H54 (cell line): ENCODE data around the gene TMEM82.

ENCODE experiments used
- DNase-seq: peaks from one replicate; pipeline ENCODE4 v3.0.0; 2011; ENCODE audit warnings: low spot score, mixed read lengths; ENCODE audit not compliant: insufficient read length
- FAIRE-seq: peaks from 3 replicates; lab custom pipeline; 2011; peaks lifted over from hg19 to GRCh38; lab: Jason Lieb, UNC
- POLR2A ChIP-seq: IDR thresholded peaks from 2 replicates; pipeline ENCODE4 v1.6.1; 2011; ENCODE audit warnings: low read depth, mild to moderate bottlenecking, low read length

Gene TMEM82

DNA sequence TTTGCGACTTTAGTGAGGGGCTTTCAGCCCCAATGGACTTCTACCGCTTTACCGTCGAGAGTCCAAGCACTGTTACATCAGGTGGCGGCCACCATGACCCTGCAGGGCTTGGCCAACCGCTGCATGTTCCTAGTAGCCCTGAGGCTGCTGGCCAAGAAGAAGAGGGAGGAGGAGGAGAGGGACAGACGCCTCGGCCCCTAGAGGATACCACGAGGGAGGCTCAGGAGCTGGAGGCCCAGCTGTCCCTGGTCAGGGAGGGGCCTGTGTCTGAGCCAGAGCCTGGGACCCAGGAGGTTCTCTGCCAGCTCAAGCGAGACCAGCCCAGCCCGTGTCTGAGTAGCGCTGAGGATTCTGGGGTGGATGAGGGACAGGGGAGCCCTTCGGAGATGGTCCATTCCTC is 14.9 kb upstream of the TMEM82 start:
- no peak for TF ChIP-seq POLR2A
- no peak for FAIRE-seq
- DNase-seq = no peak

DNA sequence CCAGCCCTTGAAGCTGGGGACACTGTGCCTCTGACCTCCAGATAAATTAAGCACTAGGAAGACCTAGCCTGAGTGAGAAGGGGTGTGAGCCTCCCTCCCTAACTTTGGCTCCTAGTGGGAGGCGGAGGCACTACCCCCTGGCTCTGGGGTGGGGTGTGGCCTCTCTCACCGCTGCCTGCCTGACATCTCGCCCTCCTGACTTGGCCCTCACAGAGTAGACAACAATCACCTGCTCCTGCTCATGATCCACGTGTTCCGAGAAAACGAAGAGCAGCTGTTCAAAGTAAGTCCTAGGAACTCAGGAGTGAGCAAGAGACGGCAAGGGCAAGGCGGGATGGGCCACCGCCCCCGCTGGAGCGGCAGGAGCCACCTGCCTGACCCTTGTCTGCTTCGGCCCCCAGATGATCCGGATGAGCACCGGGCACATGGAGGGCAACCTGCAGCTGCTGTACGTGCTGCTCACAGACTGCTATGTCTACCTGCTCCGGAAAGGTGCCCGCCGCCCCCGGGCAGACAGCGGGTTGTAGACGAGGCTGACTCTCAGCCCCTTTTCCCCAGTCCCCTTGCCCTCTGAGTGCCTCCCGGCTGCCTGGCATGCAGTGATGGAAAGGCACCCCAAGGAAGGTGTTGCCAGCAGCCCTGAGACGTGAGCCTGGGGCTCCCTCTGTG is 14.3 kb upstream of the TMEM82 start:
- no peak for FAIRE-seq
- TF ChIP-seq POLR2A = no peak
- no peak for DNase-seq

DNA sequence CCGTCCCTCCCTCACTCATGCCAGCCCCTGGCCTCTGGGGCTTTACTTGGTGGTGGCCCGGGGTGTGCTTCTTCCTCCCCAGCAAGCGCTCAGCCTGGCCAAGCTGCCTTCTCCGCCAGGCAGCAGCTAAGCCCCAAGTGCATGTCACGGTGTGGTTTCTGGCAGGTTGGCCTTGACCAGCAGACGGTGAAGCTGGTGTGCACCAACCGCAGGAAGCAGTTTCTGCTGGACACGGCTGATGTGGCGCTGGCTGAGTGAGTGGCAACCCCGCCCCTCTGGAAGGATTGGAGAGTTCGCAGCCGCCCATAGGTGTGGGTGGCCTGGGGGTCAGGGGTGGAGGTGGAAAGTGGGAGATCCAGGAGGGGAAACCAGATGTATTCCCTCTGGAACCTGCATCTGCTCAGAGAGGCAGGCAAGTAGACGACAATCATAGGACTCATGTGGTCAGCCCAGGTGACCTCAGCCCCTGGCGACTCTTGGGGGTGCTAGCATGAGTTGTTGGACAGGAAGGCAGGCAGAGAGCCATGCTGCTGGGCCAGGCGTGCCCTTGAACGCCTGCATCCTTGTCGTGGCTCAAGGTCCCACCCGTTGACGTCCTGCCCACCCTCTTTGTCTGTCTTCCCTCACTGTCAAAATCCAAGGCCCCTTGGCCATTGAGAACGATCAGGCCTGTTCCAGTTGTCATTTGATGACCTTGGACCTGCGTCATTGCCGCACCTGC is 13.2 kb upstream of the TMEM82 start:
- DNase-seq = no peak
- TF ChIP-seq POLR2A = no peak
- no peak for FAIRE-seq

DNA sequence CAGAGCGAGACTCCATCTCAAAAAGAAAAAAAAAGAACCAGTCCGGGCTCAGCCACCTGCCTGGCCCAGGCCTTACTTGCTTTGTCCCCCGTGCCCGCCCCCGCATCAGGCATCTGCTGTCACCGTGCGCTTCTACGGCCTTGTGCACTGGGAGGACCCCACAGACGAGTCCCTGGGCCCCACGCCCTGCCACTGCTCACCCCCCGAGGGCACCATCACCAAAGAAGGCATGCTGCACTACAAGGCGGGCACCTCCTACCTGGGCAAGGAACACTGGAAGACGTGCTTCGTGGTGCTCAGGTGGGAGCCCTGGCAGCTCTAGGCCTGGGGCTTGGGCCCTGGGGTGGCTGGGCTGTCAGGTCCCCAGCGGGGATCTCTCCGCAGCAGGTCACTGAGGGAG is 11.9 kb upstream of the TMEM82 start:
- no peak for DNase-seq
- no peak for FAIRE-seq
- TF ChIP-seq POLR2A = no peak

DNA sequence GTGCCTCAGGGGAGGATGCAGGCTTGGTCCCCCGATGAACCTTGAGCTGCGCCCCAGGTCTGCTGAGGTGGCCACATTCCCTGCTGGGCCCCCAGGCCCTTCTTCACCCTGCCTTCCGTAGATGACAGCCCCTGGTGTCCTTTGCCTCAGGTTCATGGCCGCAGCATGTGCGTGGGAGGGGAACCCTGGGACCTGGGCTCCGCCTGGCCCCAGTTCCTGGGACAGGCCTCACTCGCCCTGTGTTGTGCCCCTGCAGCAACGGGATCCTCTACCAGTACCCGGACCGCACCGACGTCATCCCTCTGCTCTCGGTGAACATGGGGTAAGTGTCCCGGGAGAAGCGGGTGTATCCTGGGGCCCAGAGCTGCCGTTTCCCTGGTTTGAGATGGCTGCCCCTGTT is 11.4 kb upstream of the TMEM82 start:
- no peak for FAIRE-seq
- no peak for TF ChIP-seq POLR2A
- no peak for DNase-seq

DNA sequence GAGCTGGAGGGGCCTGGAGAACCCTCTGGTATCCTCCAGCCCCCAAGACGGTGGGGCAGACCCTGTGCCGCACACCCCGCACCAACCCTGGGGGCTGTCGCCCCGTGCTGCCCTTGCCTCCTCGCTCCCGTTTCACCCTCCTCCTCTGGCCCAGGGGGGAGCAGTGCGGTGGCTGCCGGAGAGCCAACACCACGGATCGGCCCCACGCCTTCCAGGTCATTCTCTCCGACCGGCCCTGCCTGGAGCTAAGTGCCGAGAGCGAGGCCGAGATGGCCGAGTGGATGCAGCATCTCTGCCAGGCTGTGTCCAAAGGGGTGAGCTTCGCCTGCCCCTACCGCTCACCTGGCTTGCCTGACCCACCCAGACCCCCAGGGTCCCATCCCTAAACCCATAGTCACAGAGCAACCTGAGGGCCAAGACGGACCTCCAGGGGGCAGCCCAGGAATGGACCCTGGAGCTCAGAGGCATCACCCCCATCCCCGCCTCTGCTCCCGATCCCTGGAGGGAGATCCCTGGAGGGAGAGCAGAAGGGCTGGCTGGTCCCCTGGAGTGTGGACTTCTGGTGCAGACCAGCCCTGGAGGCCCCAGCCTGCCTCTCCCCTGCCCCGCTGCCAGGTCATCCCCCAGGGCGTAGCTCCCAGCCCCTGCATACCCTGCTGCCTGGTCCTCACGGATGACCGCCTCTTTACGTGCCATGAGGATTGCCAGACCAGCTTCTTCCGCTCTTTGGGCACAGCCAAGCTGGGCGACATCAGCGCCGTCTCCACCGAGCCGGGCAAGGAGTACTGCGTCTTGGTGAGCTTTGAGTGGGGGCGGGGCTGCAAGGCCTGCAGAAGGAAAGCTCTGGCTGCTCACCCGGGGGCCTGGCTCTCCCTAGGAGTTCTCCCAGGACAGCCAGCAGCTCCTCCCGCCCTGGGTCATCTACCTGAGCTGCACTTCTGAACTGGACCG is 10.3 kb upstream of the TMEM82 start:
- no peak for TF ChIP-seq POLR2A
- DNase-seq (no peak), FAIRE-seq (no peak)

DNA sequence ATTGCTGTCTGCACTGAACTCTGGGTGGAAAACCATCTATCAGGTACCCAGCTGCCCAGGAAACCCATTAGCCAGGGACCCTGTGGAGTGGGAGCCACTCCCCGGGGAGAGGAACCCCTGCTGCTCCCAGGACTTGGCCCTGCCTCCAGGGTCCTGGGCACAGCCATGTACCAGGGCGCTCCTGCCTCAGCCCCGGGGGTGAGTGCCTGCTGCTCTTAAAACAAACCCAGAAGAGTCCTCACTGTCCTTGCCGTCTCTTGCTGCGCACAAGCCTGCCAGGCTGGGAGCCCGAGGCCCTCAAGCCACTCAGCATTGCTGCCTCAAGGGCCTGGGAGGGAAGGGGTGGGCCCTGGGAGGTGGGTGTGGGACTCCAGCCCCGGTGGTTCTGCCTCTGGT is 9.6 kb upstream of the TMEM82 start:
- no peak for TF ChIP-seq POLR2A
- DNase-seq (no peak), FAIRE-seq (no peak)

DNA sequence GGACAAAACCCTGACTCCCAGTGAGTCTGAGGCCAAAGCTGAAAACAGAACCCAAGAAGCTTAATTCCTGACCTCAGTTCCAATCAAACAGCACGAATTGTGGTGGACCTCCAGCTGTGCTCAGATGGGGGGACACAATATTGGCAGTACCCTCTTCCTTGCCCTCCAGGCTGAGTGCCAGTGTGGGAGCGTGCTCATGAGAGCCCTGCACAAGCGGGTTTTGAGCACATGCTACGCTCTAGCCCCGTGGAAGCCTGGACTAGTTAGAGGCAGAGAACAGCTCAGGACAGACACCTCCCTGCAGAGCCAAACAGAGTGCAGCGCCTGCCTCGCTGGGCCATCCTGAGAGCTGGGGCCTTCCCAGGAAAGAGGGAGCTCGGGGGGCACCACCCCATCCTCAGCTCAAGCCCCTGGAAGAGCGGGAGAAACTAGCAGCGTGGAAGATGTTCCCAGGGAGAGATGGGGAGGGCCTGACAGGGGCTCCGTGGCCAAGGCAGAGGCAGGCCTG is 9.0 kb upstream of the TMEM82 start:
- FAIRE-seq (no peak), DNase-seq (no peak)

DNA sequence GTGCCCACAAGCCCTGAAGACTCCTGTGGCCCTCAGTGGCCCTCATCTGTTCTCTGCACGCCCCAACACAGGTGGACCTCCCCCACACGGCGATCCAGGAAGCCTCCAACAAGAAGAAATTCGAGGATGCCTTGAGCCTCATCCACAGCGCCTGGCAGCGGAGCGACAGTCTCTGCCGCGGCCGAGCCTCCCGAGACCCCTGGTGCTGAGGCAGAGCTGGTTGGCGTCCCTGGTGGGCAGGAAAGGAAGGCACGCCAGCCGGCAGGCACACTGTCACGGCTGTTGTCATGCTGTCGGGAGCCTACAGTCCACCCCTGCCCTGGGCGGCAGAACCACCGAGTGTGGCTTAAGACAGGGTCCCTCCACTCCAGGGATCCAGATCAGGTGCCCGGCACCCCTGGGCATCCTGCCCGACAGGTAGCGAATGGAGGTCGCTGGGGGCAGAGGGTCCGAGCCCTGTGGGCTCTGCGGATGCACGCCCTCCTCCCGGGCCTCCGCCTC is 8.5 kb upstream of the TMEM82 start:
- TF ChIP-seq POLR2A = no peak
- DNase-seq (no peak), FAIRE-seq (no peak)

More for the DNA sequence above, 9.0 kb upstream of the TMEM82 start:
- no peak for TF ChIP-seq POLR2A

DNA sequence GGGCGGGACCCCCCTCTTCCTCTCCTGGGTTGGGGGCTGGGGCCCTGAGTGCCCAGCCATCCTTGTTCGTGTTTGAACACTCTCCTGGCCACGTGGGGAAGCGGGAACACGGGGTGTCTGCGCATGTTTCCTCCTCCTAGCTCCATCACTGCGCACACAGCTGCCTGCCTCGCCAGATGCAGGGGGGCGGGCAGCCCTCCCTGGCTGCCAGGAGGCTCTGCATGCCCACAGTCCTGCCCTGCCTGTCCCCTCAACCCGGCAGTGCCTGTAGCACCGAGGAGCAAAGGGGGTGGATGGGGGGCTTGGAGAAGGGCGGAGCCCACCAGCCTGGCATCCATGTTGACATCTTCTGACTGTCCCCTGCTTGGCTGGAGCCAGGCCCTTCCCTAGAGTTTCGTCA is 8.0 kb upstream of the TMEM82 start:
- FAIRE-seq (no peak), DNase-seq (no peak)
- TF ChIP-seq POLR2A = no peak

DNA sequence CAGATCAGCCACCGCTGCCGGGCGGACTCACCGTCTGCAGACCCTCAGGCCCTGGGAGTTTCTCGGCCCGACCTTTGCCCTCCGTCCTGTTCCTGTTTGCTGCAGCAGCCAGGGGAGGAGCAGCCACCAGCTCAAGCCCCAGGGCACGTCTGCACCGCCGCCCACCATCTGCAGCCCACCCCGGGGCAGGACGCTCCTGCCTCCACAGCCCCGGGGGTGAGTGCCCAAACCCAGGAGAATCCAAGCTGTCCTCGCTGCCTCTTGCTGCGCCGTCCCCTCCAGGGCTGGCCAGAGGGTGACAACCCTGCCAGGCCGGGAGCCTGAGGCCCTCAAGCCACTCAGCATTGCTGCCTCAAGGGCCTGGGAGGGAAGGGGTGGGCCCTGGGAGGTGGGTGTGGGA is 7.4 kb upstream of the TMEM82 start:
- DNase-seq (no peak), FAIRE-seq (no peak)
- TF ChIP-seq POLR2A = no peak

DNA sequence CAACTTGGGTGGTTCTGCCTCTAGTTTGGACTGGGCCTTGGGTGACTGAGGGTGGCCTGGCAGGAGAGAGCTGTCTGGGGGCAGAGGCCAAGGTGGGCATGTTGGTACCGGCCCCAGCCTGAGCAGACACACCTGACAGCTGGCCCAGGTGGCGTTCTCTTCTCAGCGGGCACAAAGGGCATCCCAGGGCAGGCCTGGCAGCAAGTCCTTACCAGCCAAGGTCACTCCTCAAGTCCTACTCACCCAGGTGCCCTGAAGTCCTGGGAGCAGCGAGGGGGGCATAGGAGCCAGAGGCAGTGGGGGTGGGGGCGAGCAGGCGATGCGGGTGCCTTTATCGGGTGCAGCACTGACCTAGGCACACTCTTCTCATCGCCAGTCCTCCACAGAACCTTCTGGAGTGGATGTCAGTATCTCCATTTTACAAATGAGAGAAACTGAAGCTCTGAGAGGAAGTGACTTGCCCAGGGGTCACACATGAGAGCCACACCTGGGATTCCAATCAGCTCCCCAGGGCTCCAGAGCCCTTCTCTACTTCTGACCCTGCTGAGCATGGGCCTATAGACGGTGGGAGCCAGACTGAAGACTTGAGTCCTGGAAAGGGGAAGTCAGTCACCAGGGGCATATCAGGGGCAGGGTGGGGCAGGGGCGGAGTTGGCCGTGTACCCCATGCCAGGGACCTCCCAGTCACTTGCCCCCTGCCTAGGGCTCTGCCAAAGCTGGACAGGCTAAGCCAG is 6.8 kb upstream of the TMEM82 start:
- DNase-seq (no peak), FAIRE-seq (no peak)
- no peak for TF ChIP-seq POLR2A
